T-helper 2 cell (primary cell): ENCODE data around the gene THAP3.
"Not testable (repeated sequence)": the region's sequence is repeated elsewhere in the genome, so short reads cannot be mapped to it uniquely, and the experiment has no call there.

Experiments
- DNase-seq, 5 experiments: peaks; one replicate each; pipeline versions ENCODE4 v3.0.0 to v3.0.0-alpha.2; 2012 to 2022

Gene THAP3

DNA sequence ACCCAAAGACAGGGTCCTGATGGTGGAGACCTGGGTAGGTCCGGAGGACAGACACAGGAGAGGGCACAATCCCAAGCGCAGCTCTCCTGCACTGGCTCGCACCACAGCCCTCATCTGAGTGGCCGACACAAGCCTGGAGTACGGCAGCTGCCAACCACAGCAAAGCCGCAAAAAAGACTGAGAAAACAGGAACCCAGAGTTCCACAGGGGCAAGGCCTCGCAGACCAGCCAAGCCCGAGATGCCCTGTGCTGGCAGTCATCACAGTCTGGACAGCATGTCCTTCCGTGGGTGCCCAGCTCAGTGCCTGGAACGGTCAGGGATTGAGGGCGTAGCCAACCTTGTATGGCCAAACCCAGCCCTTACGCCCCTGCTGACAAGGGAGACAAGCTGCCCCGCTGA, 33.4 kb upstream of the THAP3 start:
- DNase-seq = no peak

DNA sequence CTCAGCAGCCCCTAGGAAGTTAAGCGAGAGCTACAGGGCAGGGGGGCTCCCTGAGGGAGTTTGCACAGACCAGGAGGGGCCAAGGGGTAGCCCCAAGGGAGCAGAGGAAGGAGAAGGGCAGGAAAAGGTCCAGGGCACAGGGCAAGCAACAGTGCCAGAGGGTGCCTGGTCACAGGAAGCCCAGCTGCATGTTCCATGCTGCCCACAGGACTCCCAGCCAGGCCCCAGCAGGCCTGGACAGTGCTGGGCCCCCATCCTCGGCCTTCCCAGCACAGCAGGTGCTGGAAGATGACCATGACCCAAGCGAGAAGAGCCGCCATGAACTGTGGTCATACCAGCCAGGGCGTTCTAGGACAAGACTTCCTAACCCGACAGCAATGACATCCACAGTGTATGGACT, 33.0 kb upstream of the THAP3 start:
- no peak for DNase-seq

DNA sequence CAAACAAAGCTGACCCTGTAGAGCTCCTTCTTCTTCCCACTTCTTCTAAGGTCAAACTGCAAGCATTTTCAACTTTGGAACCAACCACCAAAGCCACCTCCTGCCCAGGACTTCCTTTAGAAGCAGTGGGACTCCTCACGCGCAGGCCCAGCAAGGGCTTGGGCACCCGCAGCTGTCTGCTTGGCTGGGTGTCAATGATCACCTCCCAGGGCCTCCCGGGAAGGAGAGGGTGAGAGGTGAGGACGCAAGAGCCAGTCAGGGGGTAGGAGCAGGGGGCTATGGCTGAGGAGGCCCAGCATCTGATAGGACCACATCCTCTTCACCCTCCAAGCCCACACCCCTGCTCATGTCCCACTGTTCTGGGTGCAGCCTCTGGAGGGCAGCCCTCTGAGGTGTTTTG, 32.2 kb upstream of the THAP3 start:
- no peak for DNase-seq

DNA sequence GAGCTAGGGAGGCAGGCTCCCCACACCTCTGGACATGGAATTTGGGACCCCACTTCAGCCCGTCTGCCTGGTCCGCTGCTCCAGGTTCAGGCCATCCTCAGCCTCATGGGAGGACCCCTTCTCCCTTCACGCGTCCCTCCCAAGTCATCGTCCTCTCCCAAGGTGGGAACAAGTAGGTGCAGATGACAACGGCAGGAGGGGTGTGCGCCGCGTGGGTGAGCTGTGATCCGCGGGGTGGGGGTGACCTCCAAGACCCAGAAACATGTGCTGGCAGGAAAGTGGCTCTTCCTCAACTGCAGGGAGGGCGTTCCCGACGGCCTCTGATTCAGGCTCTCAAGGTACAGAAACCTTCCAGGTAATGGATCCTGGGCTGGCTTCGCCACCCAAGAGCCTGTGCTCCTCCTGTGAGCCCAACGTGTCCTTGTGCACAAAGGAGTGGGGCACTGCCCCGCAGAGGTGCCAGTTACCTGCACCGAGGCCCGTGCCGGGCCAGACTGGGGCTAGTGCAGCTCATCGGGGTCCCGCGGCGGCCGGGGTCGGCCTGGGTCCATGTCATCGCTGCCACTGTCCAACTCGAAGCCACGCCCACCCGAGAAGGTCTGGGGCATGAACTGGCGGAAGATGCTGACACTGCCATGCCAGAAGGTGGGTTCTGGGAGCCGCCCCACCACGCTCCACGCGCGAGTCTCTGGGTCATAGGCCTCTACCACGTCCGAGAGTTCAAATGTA, 31.6 kb upstream of the THAP3 start:
- no peak for DNase-seq

DNA sequence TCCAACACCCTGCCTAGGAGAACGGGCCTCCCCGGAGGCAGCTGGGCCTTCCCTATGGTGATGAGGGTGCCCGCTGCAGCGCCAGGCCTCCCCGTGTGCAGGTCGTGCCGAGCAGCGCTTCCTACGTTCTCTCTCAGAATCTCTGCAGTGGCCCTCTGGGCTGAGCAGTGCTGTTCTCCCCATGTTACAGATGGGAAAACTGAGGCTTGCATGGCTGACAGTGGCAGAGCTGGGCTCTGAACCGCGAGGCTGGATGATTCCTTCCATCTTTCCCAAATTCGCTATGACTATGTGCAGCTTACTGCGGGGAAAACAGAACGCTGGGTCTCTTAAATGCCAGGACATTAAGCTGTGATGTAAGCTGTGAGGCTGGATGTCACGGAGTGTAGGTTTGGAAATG, 30.9 kb upstream of the THAP3 start:
- DNase-seq = no peak

DNA sequence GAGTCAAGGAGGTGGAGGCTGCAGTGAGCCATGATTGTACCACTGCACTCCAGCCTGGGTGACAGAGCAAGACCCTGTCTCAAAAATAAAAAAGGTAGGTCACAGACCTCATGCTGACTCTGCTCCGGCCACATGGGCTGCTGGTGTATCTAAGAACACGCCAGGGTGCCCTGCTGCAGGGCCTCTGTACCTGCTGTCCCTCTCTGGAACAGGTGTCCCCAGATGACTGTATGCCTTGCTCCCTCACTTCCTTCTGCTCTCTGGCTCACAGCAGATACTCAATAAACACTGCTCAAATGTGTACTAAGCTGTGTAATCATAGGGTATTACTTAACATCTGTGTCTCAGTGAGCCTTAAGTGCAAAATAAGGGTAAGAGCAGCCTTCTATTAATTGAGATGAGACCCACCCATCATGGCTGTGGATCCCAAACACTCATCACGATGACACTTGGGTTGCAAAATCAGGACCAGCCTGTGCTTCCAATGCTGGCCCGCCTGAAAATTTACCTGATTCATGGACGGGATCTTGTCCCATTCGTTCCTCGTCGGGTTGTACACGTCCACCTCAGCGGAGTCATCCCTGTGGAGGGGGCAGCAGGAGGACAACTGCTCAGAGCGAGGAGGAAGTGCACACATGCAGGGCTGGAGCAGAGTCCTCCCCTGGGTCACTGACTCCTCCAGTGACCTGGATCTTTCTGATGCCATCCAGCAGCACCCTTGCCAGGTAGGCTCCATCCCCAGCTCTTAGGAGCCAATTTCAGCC, 29.5 kb upstream of the THAP3 start:
- DNase-seq = no peak

DNA sequence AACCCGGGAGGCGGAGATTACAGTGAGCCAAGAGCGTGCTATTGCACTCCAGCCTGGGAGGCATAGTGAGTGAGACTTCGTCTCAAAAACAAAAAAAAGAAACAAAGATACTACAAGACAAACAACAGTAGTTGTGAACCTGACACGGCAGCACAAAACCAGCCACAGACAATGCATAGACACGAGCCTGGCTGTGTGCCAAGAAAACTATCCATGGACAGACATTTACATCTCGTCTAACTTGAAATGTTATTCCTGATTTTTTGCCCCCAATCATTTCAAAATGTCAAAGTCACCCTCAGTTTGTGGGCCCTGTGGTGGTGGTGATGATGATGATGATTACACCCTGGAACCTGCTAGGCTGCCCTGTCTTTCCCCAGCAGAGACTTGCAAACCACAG, 28.3 kb upstream of the THAP3 start:
- no peak for DNase-seq

DNA sequence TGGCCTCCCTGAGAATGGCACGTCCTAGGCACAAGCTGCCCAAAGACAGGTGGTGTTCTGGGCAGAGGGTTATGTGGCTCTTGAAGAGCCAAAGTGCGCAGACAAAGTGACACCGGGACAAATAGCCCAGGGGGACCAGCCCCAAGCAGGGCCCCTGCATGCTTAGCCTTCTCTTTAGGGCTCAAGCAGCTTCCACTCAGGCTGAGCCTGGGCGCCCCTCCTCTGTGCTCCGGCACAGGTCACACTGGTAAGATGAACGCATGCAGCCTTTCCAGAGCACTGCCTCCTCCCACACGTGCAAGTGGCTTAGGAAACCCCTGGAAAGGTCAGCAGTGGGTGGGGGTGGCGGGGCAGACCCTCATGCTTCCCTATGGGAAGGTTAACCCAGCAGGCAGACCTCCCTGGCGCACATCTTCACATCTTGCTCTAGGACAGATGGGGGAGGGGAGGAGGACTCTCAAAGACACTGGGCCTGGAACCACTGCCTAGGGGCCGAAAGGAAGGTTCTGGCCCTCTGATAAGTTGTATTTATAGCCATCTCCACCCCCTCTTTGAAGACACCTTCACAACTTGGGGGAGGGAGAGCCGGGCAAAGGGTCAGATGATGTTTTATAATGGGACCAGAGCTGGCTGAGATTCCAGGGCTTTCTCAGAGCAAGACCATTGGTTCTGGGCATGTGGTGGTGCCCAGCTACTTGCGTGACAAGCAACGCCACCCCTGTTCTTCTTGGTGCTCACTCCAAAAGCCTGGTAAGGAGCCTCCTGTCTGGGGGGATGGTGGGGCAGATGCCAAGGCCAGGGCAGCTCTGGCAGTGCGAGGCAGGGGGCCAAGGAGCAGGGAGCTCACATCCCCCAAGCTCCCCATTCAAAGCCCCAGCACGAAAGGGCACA, 27.5 kb upstream of the THAP3 start:
- no peak for DNase-seq

DNA sequence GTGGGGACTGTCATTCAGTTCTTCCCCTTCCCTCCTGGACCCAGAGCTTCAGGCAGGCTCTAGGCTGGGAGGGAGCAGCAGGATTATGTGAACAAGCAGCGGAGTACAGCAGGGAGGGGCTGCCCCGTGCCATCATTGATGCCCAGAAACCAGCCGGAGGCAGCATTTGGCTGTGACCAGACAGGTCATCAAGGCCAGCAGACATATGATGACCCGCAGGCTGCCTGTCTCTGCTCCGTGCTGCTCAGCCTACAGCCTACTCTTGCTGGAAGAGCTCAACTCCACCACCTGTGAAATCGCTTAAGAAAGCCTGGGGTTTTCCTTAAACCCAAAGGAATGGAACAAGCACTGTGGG, 26.9 kb upstream of the THAP3 start:
- DNase-seq = no peak

DNA sequence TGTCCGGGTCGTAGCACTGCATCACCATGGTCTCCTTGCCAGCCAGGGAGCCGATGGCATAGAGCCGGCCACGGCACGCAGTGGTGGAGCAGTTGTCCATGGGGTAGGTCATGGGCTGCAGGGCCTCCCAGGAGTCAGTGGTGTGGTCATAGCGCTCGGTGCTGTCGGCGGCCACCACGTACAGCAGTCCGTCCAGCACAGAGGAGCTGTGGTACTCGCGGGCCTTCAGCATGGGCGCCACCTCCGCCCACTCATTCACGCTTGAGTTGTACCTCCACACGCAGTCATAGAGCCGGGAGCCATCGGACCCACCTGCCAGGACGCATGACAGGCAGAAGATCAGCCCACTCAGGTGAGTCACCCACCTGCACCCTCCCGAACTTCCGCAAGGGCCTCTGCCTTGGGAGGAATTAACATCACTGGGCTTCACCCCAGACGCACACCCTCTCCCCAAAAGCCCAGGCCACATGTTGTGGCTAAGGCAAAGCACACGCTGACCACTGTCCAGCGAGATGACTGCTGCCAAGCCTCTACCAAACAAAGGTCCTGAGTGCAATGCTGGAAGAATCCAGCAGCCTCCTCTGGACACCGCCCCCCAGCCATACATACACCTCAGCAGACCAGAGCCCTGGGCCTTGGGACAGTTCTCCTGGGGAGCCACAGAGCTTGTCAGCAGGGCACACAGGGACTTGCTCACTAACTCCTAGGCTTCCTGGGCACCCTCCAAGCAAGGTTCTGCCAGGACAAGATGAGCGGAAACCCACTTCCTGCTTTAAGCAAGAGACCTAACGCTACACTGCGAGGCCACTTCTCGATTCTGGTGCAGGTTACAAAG, 25.3 kb upstream of the THAP3 start:
- peak in 4 of 5 experiments; percentile 28 to 85 (median 42) for DNase-seq

DNA sequence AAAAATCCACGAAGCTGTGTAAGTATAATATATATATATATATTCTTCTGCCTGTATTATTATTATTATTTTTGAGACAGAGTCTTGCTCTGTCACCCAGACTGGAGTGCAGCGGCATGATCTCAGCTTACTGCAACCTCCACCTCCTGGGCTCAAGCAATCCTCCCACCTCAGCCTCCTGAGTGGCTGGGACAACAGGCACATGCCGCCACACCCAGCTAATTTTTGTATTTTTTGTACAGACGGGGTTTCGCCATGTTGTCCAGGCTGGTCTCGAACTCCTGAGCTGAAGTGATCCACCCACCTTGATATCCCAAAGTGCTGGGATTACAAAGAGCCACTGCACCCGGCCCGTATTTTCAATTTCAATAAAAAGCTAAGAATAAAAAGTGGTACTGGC, 24.7 kb upstream of the THAP3 start:
- not testable (repeated sequence) for DNase-seq

DNA sequence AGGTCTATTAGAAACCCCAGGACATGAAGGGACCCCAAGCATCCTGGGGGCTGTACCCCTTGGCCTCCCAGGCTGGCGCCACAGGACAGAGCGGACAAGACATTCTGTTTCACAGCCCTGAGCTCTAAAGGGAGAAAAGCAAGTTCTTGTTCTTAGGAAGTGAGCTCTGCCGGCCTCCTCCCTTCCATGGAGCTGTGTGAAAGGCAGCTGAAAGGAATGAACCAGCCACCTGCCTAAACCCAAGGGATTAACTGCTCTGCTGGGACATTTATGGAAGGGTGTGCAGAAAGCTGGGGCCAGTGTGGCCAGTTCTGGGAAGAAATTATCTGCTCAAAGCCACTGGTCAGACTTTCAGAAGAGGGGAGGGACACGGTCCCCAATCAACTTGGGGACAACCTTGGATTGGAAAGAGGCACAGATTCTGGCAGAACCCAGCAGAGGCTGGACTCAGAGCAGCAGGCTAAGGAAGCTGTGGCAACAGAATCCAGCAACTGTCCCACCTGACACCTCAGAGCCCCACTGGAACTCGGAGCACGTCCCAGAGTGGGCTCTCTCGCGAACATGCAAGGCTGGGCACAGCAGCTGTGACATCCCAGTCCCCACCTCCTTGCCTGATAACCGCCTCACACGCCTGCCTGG, 24.1 kb upstream of the THAP3 start:
- DNase-seq = no peak

DNA sequence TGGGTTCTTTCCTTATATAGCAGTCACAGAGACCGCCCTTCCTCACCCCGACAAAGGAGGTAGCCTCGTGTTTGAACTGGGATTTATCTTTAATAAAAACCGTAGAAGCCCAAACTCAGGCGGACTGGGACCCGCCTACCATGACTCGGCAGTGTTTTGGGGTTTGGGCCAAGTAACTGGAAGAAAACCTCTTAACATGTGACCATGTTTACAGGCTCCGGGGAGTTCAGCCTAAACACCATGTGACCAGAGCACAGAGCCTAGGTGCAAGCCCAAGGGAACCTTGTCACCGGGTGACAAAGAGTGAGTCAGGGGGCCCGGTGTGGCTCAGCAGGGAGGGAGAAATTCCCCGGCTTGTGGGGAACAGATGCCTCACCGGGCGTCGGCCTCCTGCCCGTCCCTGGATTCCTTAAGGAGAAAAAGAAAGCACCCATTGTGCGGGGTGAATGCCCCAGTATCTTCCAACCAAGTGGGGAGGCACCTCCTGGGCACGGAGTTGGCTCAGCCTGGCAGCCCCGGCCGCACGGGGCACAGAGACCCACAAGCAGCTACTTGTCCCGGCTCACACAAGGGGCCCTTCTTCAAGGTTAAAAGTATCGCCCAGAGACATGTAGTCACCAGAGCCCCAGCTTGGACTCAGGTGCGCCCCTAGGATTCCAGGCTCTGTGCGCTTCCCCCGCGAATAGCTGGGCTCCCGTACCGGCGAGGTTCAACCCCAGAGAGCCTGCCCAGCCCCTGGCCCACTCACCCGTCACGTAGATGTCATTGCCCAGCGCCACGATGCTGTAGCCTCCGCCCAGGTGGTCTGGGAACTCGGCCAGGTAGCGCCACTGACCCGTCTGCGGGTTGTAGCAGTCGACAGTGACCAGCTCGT, 23.4 kb upstream of the THAP3 start:
- DNase-seq = peak in 4 of 5 experiments; percentile 57 to 89 (median 70)

DNA sequence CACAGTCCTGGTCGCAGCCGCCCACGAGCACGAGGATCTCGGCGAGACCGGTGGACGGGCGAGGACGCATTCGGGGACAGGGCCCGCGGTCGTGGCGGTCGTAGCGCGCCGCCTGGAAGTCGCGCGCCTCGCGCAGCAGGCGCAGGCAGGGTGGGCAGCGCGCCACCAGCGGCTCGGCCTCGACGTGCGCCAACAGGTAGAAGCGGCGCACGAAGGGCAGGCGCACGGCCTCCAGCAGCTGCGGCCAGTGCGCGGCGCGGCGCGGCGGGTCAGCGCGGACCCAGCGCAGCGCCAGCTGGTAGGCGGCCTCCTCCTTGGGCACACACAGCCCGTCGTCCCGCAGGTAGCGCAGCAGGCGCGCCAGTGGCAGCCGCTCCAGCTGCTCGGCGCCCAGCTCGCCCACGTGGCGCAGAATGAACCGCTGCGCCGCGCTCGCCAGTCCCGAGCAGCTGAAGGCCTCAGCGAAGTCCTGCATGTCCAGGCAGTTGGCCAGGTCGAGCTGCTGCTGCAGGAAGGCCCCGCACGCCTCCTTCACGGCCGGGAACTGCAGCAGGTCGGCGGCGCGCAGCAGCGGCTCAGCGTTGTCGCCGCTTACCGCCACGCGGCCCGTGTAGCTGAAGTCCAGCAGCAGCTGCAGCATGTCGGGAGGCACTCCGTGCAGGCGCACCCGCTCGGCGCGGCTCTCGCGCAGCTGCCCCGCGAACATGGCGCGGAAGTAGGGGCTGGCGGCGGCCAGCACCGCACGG, 22.6 kb upstream of the THAP3 start:
- DNase-seq = peak in 2 of 5 experiments; percentile 21 to 63

DNA sequence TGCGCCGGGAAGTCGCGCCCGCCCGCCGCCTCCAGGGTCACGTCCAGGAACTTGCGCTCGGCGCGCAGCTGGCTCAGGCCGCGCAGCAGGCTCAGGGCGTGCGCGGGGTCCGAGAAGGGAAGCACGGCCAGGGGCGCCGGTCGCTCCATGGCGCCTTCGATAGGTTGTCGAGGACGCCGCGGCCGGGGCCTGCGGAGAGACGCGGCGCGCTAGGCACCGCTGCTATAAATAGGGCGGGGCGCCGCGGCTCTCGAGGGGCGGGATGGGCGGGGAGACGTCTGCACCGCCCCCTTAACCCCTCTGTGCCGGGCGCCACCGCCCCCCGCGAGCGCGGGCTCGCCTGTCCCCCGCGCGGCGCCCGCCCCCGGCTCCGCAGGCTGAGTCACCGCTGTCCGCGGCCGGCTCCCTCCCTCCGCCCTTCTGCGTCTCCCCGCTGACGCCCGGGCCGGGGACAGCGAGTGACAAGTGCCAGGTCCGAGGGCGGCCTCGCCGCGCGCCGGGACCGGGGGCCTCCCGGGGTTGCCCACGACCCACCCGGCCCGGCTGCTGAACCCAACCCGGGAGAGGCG, 21.9 kb upstream of the THAP3 start, which contains the start of gene KLHL21:
Gene KLHL21 (minus strand): TSS at position 201 of the 569 bp plus-strand sequence. CDS start 52 bp downstream, at position 149.
- peak; percentile 64 to 90 (median 77) for DNase-seq

DNA sequence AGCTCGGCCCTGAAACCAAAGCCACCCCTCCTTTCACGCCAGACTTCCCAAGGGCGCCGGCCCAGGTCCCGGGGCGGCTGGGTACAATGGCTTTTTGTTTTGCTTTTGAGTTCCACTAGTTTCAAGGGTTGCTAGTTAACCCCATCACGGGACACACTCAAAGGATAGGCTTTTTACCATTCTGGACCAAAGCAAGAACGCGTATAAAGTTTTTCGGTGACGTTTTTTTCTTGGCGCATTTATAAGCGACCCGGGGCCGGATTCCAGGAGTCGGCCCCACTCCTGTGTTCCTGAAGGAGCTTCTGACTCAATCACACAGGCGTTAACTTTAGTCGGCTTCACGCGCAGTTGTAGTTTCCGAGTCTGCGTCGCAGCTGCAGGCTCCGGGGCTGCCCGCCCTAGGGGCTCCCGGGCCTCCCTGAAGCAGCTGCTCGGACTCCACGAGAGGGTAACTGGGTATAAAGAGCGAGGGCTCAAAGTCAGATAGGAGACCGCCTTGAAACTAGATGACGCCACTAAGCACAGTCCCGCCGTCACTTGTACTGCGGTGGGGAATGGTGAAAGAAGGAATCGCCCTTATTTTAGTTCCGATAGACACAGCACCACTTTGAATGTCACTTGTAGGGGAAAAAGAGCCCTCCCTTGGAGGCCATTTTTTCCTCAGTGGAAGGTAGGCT, 21.3 kb upstream of the THAP3 start:
- DNase-seq = peak in 3 of 5 experiments; percentile 47 to 76 (median 67)

DNA sequence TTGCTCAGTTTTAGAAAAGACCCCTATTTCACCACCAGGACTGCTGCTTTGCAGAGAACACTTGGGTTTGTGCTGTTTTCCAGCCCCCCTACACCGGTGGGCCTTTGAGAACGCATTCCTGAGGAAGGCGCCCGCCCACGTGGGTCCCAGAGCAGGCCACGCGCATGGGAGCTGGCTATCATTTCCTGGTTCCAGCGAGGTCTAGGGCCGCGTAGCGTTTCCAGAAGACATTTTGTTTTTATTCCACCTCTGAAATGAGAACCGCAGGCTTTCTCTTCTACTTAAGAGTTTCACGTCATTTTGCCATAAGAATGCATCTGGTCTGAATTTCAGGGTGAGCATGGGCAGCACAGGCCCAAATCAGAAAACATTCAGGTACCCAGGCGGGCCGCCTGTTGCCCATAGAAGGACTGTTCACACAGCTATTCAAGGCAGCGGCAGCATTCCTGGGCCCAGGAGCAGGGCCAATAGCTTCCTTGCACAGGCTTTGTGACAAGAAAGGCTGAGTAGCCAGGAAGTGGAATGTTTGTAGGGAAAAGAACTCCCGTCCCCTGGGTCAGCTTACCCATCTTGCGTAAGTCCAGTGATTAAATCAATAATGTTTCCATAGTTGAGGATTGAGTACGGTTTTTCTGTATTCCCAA, 20.6 kb upstream of the THAP3 start:
- peak in 1 of 5 experiments; percentile 51 for DNase-seq

DNA sequence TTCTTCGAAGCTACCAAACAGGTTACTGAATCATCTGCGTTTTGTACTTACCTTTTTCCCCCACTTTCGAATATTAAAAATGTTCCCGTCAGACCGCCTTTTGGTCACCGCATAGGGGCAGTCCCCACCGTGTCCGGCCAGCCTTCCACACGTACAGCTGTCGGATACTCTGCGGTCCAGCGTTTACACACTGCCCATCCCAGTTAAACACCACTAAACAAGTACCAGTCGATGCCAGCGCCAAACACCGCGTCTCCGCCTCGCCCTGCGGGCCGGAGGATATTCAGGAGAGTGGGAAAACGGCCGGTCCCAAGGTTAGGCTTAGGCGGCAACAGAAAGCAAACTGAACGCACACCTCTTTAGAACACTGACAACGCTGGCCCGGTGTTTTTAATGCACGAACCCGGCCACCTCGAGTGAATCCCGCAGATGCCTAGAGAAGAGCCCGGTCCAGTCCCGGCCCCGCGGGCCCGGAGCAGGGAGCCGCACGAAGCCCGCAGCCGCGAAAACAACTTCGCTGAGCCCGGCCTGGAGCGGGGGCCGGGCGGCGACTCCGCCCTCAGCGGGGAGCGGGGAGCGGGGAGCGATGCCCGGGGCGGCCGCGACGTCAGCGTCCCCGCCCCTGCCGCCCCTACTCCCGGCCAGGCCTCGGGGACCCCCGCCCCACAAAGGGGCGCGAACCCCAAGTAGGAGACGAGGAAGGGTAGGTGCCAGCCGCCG, 11.9 kb upstream of the THAP3 start:
- DNase-seq = no peak
